ENCODE results near the gene DNAJB6. TPM values are rescaled to one million over a fixed set of nuclear protein-coding genes. Genes with fewer than 3 reads are reported as not detected.

Gene DNAJB6
- total RNA-seq, 1 experiment from 2014 or later: 108 TPM

DNA sequence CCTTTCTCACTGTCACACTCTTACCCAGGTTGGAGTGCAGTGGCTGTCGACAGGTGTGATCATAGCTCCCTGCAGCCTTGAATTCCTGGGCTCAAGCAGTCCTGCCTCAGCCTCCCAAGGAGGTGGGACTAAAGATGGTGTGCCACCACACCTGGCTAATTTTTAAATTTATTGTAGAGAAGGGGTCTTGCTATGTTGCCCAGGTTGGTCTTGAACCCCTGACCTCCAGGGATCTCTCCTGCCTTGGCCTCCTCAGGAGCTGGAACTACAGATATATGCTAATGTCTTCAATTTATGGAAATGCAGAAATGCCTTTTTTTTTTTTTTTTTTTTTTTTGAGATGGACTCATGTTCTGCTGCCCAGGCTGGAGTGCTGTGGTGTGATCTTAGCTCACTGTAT lies 42.7 kb downstream of the DNAJB6 start:
- TF ChIP-seq, protein P1, sequence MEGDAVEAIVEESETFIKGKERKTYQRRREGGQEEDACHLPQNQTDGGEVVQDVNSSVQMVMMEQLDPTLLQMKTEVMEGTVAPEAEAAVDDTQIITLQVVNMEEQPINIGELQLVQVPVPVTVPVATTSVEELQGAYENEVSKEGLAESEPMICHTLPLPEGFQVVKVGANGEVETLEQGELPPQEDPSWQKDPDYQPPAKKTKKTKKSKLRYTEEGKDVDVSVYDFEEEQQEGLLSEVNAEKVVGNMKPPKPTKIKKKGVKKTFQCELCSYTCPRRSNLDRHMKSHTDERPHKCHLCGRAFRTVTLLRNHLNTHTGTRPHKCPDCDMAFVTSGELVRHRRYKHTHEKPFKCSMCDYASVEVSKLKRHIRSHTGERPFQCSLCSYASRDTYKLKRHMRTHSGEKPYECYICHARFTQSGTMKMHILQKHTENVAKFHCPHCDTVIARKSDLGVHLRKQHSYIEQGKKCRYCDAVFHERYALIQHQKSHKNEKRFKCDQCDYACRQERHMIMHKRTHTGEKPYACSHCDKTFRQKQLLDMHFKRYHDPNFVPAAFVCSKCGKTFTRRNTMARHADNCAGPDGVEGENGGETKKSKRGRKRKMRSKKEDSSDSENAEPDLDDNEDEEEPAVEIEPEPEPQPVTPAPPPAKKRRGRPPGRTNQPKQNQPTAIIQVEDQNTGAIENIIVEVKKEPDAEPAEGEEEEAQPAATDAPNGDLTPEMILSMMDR (IDR thresholded peaks at IDR 0.05; ENCODE audit: insufficient read depth in 1 of 2, low read depth in 1 of 2, low read length in 1 of 2, severe bottlenecking in 1 of 2, unreplicated experiment in 1 of 2): no peak
- Histone ChIP-seq H3K4me3 (ENCODE audit: low read depth, low read length) (no peak overlapping the region), H3K27me3 (replicated peaks; ENCODE audit: control insufficient read depth, insufficient read depth, low read length) (no peaks in the 10 kb centered on the region), H3K4me1 (0 out of 2 replicates have a peak, but pooled peaks cover 3% of the 10 kb centered on the region), H3K9me3 (no peaks in the 10 kb centered on the region), H3K36me3 (ENCODE audit: control insufficient read depth, insufficient read depth, low read length) (peaks cover 1% of the 10 kb centered on the region; the same call in 1 of the 2 replicates)
- peaks cover 66% of the 10 kb centered on the region for H3K36me3 Mint-ChIP-seq (ENCODE audit: insufficient read depth, unreplicated experiment)
- CTCF ChIA-PET: no interaction called here
- BruUV-seq (replicated peaks): no TSS peak
- H3K4me3 Mint-ChIP-seq (ENCODE audit: unreplicated experiment): no peak overlapping the region
- H3K4me1 Mint-ChIP-seq (ENCODE audit: low read depth, unreplicated experiment): peaks cover 7% of the 10 kb centered on the region
- POLR2A ChIA-PET: no interaction called here
- intact Hi-C loops (cut with micrococcal nuclease; ENCODE audit: unreplicated experiment): no loop called here
- no peaks in the 10 kb centered on the region for H3K9me3 Mint-ChIP-seq (ENCODE audit: unreplicated experiment)
- no peaks in the 10 kb centered on the region for H3K27me3 Mint-ChIP-seq (ENCODE audit: insufficient read depth, unreplicated experiment)
- DNase-seq: no peak
- H3K27ac Mint-ChIP-seq (ENCODE audit: unreplicated experiment): no peak overlapping the region

DNA sequence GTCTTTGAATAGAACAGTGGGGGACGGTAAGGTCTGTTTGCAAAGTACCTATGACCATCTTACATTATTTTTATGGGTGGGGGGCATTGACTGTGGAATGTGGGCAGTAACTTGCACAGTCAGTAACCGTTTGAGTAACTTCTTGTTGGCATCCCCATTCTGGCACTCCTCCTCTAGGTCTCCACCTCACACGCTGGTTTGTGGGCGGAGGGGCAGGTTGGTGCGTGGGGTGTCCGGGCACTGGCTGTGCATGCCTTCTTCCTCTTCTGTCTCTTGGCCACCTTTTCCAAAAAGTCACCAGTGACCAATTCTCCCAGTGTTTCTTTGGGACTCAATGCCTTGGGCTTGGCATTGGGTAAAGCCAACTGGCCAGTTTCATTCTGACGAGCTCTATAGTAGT lies 43.6 kb downstream of the DNAJB6 start:
- no peak for DNase-seq
- CTCF ChIA-PET: no interaction called here
- Histone ChIP-seq H3K36me3 (ENCODE audit: control insufficient read depth, insufficient read depth, low read length) (peaks cover 2% of the 10 kb centered on the region; the same call in 1 of the 2 replicates), H3K4me3 (ENCODE audit: low read depth, low read length) (no peak overlapping the region), H3K4me1 (0 out of 2 replicates have a peak, but pooled peaks cover 3% of the 10 kb centered on the region), H3K9me3 (no peaks in the 10 kb centered on the region), H3K27me3 (replicated peaks; ENCODE audit: control insufficient read depth, insufficient read depth, low read length) (no peaks in the 10 kb centered on the region)
- POLR2A ChIA-PET: no interaction called here
- H3K36me3 Mint-ChIP-seq (ENCODE audit: insufficient read depth, unreplicated experiment): peaks cover 68% of the 10 kb centered on the region
- peaks cover 7% of the 10 kb centered on the region for H3K4me1 Mint-ChIP-seq (ENCODE audit: low read depth, unreplicated experiment)
- TF ChIP-seq, protein P1 (IDR thresholded peaks at IDR 0.05; ENCODE audit: insufficient read depth in 1 of 2, low read depth in 1 of 2, low read length in 1 of 2, severe bottlenecking in 1 of 2, unreplicated experiment in 1 of 2): no peak
- intact Hi-C loops (cut with micrococcal nuclease; ENCODE audit: unreplicated experiment): no loop called here
- no TSS peak for BruUV-seq (replicated peaks)
- H3K9me3 Mint-ChIP-seq (ENCODE audit: unreplicated experiment): no peaks in the 10 kb centered on the region
- H3K4me3 Mint-ChIP-seq (ENCODE audit: unreplicated experiment): no peak overlapping the region
- peak overlapping the region; percentile 39 for H3K27ac Mint-ChIP-seq (ENCODE audit: unreplicated experiment)
- no peaks in the 10 kb centered on the region for H3K27me3 Mint-ChIP-seq (ENCODE audit: insufficient read depth, unreplicated experiment)

DNA sequence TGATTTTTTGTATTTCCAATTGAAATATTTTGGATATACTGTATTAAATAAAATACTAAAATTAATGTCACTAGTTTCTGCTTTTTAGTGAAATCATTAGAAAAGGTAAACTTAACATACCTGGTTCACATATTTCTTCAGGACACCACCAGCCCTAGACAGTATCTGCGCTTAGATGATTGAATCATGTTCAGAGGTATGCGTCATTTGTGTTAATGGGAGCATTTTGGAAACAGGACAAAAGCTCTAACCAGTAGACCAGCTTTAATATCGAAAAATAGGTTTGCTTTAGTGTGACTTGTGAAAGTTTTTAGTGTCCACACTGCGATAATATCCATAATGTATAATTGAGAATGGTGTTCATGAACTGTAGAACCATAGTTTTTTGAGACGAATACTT lies 47.1 kb downstream of the DNAJB6 start:
- POLR2A ChIA-PET: no interaction called here
- CTCF ChIA-PET: no interaction called here
- Mint-ChIP-seq H3K27ac (ENCODE audit: unreplicated experiment) (no peak overlapping the region), H3K4me3 (ENCODE audit: unreplicated experiment) (no peak overlapping the region), H3K36me3 (ENCODE audit: insufficient read depth, unreplicated experiment) (peaks cover 63% of the 10 kb centered on the region), H3K4me1 (ENCODE audit: low read depth, unreplicated experiment) (peaks cover 7% of the 10 kb centered on the region), H3K9me3 (ENCODE audit: unreplicated experiment) (no peaks in the 10 kb centered on the region), H3K27me3 (ENCODE audit: insufficient read depth, unreplicated experiment) (no peaks in the 10 kb centered on the region)
- no peaks in the 10 kb centered on the region for H3K27me3 ChIP-seq (replicated peaks; ENCODE audit: control insufficient read depth, insufficient read depth, low read length)
- 0 out of 2 replicates have a peak, but pooled peaks cover 2% of the 10 kb centered on the region for H3K36me3 ChIP-seq (ENCODE audit: control insufficient read depth, insufficient read depth, low read length)
- H3K4me1 ChIP-seq: 0 out of 2 replicates have a peak, but pooled peaks cover 3% of the 10 kb centered on the region
- no TSS peak for BruUV-seq (replicated peaks)
- no peak overlapping the region for H3K4me3 ChIP-seq (ENCODE audit: low read depth, low read length)
- intact Hi-C loops (cut with micrococcal nuclease; ENCODE audit: unreplicated experiment): no loop called here
- DNase-seq: no peak
- TF ChIP-seq, protein P1 (IDR thresholded peaks at IDR 0.05; ENCODE audit: insufficient read depth in 1 of 2, low read depth in 1 of 2, low read length in 1 of 2, severe bottlenecking in 1 of 2, unreplicated experiment in 1 of 2): no peak
- H3K9me3 ChIP-seq: no peaks in the 10 kb centered on the region

All from Caco-2 (cell line).